GM19452 (cell line): ENCODE data around the gene GALNT1.

Source experiments
- ATAC-seq: cut with Tn5 transposase; IDR thresholded peaks from one replicate; pipeline ENCODE4 v1.9.1; 2021; ENCODE audit not compliant: unreplicated experiment

The GALNT1 gene

DNA sequence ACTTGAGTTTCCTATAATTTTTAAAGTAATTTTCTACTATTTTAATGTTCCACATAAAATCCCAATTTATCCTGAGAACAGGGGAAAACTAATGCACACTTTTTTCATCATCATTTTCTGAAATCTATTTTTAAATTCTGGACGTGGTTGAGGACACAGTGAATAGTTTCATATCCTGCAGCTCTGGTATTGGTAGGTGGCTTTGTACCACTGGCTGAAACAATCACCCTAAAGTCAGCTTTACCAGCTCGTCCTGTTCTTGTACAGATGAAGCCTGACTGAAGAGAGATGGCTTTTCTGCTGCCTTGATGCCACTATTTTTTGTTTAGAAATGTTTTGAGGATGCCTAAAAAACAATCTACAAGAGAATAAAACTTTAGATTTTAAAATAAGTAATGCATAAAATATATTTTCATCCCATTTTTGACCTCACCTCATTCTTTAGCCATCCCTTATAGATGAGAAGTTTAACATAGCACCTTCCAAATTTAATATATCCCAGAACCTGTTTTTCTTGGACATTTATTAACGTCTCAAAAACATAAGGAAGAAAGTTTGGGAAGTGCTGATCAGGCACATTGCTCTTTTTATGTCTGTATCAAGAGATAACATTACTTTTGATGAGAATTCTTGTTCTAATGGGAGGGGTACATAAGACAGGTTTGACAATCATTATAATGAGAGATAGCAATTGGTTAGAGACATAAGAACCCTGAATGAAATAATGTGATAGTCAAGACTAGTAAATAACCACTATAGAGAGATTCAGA lies 80.9 kb downstream of the GALNT1 start:
- peak; percentile 79 for ATAC-seq

GRCh38 chr18:35671966-35672603 lies 90.5 kb downstream of the GALNT1 start:
- ATAC-seq, result no peak

DNA sequence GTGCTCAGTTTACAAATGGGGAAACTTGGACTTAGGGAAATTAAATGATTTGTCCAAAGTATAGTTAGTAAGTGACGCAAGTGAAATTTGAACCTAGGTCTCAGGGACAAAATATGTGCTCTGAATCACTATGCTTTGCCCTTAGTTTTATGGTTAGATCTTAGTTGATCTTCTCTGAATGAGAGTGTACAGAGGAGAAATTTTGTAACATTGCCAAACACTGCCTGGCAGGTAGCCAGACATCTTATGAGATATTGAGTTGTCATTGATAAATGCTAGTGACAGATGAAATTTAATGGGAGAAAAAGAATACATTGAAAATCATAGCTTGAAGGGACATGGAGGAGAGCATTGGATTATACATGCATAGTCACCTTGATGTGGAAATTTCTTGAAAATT lies 91.4 kb downstream of the GALNT1 start:
- ATAC-seq, result no peak

DNA sequence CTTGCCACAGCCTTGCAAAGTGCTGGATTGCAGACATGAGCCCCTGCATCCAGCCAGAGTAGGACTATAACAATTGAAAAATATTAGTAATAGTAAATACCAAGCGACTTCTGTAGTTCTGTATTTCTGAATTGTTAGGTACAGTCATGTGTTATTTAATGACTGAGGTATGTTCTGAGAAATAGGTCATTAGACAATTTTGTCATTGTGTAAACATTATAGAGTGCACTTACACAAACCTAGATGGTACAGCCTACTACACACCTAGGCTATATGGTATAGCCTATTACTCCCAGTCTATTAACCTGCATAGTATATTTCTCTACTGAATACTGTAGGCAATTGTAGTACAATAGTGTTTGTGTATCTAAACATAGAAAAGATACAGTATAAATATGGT lies 92.1 kb downstream of the GALNT1 start:
- no peak for ATAC-seq

- ATAC-seq, result no peak
Observed at GRCh38 chr18:35680139-35680551, 98.6 kb downstream of the GALNT1 start.

DNA sequence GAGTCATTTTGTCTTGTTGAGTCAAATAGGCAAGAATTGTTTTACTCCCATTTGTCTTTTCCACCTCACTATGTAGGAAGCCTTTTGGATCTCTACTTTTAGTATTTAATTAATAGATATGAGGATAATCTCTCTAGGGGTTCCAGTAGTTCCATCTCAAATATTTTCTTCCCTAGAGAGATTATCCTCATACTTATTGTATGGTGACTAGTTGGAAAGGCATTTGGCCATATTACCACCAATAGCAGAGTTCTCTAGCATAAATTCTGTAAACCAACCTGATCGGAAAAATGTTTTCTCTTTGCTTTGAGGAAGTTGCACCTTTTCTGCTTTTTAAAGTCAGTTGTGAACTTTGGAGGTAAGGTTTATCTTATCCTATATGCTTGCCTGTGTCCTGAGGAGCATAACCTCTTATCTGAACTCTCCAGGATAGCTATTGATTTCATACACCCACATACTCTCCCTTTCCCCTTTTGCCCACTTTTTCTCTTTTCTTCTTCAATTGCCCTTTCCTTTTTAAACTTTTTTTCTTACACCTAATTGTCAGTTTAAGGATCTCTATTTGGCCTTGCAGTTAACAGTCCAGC lies 100.8 kb downstream of the GALNT1 start:
- no peak for ATAC-seq

- no peak for ATAC-seq
Observed at GRCh38 chr18:35683021-35683420, 101.5 kb downstream of the GALNT1 start.

DNA sequence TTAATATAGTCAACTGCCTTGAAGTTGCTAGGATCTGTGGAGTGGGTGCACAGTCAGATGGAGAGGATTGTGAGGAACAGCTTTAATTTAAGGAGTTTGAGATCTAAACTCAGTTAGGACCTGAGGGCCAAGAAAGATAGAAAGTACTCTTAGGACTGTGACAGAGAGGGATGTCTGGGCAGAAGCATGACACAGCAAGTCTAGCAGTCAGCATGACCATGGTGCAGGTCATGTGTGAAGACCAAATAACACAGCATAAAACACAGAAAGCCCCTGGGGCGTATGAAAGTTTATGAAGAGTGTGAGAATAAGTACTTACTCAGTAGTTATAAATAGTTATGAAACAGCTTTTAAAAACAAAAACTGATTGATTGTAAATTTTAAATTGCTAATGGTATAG lies 107.2 kb downstream of the GALNT1 start:
- ATAC-seq, result peak; percentile 79

- no peak for ATAC-seq
Observed at GRCh38 chr18:35689728-35690127, 108.2 kb downstream of the GALNT1 start.

- ATAC-seq, result no peak
Observed at GRCh38 chr18:35691625-35692024, 110.1 kb downstream of the GALNT1 start.

GRCh38 chr18:35692866-35693265 lies 111.3 kb downstream of the GALNT1 start:
- no peak for ATAC-seq

- no peak for ATAC-seq
Observed at GRCh38 chr18:35693829-35694228, 112.3 kb downstream of the GALNT1 start.

DNA sequence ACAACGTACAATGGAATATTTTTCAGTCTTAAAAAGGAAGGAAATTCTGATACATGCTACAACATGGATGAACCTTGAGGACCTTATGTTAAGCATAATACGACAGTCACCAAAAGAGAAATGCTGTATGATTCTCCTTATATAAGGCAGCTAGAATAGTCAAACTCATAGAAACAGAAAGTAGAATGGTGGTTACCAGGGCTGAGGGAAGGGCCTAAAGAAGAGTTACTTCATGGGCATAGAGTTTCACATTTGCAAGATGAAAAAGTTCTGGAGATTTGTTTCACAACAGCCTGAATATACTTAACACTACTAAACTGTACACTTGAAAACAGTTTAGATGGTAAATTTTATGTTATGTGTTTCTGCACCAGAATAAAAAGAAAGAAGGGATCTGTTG lies 113.3 kb downstream of the GALNT1 start:
- no peak for ATAC-seq

- no peak for ATAC-seq
Observed at GRCh38 chr18:35695384-35695783, 113.8 kb downstream of the GALNT1 start.

DNA sequence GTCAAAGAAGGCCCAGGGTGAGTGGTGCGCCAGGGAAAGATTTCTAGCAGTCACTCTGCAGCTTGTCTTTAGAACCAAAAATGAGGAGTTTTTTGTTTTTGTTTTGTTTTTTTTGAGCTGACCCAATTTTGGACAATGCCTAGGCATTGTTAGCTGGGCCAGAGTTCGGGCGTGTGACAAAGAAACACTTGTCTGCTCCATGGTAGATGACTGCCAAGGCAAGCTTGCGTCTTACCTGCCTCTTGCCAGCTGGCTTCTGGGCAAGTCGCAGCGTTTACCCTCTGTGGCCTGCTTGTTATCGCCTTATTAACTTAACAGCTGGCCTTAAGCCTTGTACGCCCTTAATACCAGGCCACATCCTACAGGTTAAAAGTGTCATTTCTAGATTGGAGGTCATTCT lies 114.3 kb downstream of the GALNT1 start:
- ATAC-seq, result no peak

- no peak for ATAC-seq
Observed at GRCh38 chr18:35696307-35696706, 114.8 kb downstream of the GALNT1 start.

GRCh38 chr18:35697869-35698268 lies 116.3 kb downstream of the GALNT1 start:
- ATAC-seq, result no peak

DNA sequence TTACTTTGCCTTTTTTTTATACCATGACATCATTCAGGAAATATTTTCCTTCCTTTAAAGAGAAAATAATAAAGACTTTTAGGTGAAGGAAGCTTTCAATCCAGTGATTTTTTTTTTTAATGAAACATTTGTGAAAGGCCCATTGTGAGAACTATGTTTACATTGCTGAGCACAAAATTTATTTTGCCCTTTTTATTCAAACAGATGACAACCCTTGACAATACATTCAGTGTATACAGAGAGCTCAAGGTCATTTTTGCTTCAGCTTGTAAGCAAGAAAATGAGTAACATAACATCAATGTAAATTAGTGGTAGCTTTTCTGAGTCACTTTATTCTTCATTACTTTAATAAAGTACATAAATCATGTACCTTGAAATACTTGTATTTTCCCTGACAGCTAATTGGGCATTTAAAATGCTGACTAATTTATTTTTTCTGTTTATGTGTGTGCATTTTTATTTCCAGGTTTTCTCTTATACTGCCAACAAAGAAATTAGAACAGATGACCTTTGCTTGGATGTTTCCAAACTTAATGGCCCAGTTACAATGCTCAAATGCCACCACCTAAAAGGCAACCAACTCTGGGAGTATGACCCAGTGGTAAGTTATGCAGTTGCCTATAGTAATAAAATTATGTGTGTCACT lies 121.6 kb downstream of the GALNT1 start:
- ATAC-seq, result no peak

DNA sequence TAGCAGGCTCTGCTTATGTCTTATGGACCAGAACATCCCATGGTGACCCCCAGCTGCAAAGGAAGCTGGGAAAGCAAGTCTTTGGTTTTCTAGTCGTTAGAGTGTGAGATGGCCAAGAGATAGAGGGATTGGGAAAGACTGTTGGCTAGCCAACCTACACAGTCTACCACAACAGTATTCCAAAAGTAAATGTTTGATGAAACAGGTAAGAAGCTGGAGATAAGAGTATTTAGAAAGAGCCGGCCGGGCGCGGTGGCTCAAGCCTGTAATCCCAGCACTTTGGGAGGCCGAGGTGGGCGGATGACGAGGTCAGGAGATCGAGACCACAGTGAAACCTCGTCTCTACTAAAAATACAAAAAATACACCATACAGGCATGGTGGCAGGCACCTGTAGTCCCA lies 124.4 kb downstream of the GALNT1 start:
- no peak for ATAC-seq

GRCh38 chr18:35707247-35707646 lies 125.7 kb downstream of the GALNT1 start:
- no peak for ATAC-seq

GRCh38 chr18:35707674-35708073 lies 126.1 kb downstream of the GALNT1 start:
- no peak for ATAC-seq

GRCh38 chr18:35710581-35710980 lies 129.0 kb downstream of the GALNT1 start:
- ATAC-seq, result no peak
